Bronchial smooth muscle cell (primary cell): Measurements from ENCODE around the gene CGRRF1. TPM values are rescaled to one million over a fixed set of nuclear protein-coding genes. Genes with fewer than 3 reads are reported as not detected.

Experiments used
- total RNA-seq: library from RNA; depleted of rRNA; stranded (reverse); fragments of >200 nt; gene quantifications from 2 replicates; pipeline ENCODE4 v1.2.1, GENCODE V29; 2014

Gene CGRRF1
- total RNA-seq: 10.9 and 13.3 TPM in 2 replicates

GRCh38 chr14:54509546-54510501 lies at the start of gene CGRRF1:
CGRRF1 (plus strand) TSS chr14:54509906; CDS start chr14:54509960, 54 bp downstream.

GRCh38 chr14:54488646-54489317 lies 20.9 kb upstream of the CGRRF1 start, which contains the start of gene GMFB:
GMFB (minus strand) TSS chr14:54488980; CDS start chr14:54488927, 53 bp downstream.

GRCh38 chr14:54566410-54567223 lies 56.9 kb downstream of the CGRRF1 start, which contains the start of gene SAMD4A:
SAMD4A (plus strand) TSS chr14:54567128; CDS start chr14:54567917, 789 bp downstream.

Other genes with a start within 250 kb of the CGRRF1 start
- 7.4 and 13.9 TPM in 2 replicates for gene CDKN3, start 112.9 kb upstream of the CGRRF1 start, total RNA-seq
- gene CNIH1, start 68.5 kb upstream of the CGRRF1 start, total RNA-seq: 82.3 and 234 TPM in 2 replicates
- 84.9 and 87.8 TPM in 2 replicates for gene GMFB, start 20.9 kb upstream of the CGRRF1 start, total RNA-seq
- gene SAMD4A, start 57.2 kb downstream of the CGRRF1 start, total RNA-seq: 15.4 and 16.2 TPM in 2 replicates